ENCODE data around the gene ABI1. TPM values are rescaled to one million over a fixed set of nuclear protein-coding genes. Genes with fewer than 3 reads are reported as not detected.

Gene ABI1
- total RNA-seq, 1 experiment from 2014 or later = 33.9 TPM

GRCh38 chr10:26799342-26799741, 61.4 kb downstream of the ABI1 start:
- Mint-ChIP-seq H3K4me3 (no peak overlapping the region), H3K36me3 (peaks cover 27% of the 10 kb centered on the region), H3K27me3 (ENCODE audit: low read depth) (no peaks in the 10 kb centered on the region), H3K27ac (no peak overlapping the region), H3K4me1 (peaks cover 23% of the 10 kb centered on the region), H3K9me3 (peaks cover 31% of the 10 kb centered on the region)
- ChIA-PET CTCF (no interaction called here), POLR2A (no interaction called here)
- ATAC-seq (no peak), DNase-seq (ENCODE audit: low spot score) (no peak)
- TF ChIP-seq ARID4B (CRISPR knock-in tag; IDR thresholded peaks at IDR 0.05; ENCODE audit: borderline replicate concordance) = no peak
- TF ChIP-seq ZNF671 (CRISPR knock-in tag; IDR thresholded peaks at IDR 0.05) = no peak
- TF ChIP-seq ESRRA (CRISPR knock-in tag; IDR thresholded peaks at IDR 0.05; ENCODE audit: borderline replicate concordance) = no peak
- TF ChIP-seq ZNF281 (CRISPR knock-in tag; IDR thresholded peaks at IDR 0.05) = no peak
- no peak for TF ChIP-seq ZNF423 (CRISPR knock-in tag; IDR thresholded peaks at IDR 0.05)
- TF ChIP-seq AFF4 (CRISPR knock-in tag; IDR thresholded peaks at IDR 0.05; ENCODE audit: borderline replicate concordance) = no peak
- TF ChIP-seq FOXJ3 (CRISPR knock-in tag; IDR thresholded peaks at IDR 0.05; ENCODE audit: borderline replicate concordance) = no peak
- TF ChIP-seq ATF3 (CRISPR knock-in tag; conservative IDR thresholded peaks at IDR 0.05) = no peak
- no peak for TF ChIP-seq CDX4 (CRISPR knock-in tag; IDR thresholded peaks at IDR 0.05; ENCODE audit: borderline replicate concordance)
- no peak for TF ChIP-seq MAX (CRISPR knock-in tag; IDR thresholded peaks at IDR 0.05)
- TF ChIP-seq HMGA2 (CRISPR knock-in tag; IDR thresholded peaks at IDR 0.05) = no peak

GRCh38 chr10:26798298-26798697, 62.5 kb downstream of the ABI1 start:
- no peak for ATAC-seq
- Mint-ChIP-seq H3K36me3 (peaks cover 27% of the 10 kb centered on the region), H3K4me3 (no peak overlapping the region), H3K27me3 (ENCODE audit: low read depth) (no peaks in the 10 kb centered on the region), H3K4me1 (peaks cover 14% of the 10 kb centered on the region), H3K27ac (no peak overlapping the region), H3K9me3 (peaks cover 31% of the 10 kb centered on the region)
- DNase-seq (ENCODE audit: low spot score) = no peak
- no peak for TF ChIP-seq NR1H2 (CRISPR knock-in tag; IDR thresholded peaks at IDR 0.05)
- no peak for TF ChIP-seq ZNF263 (CRISPR knock-in tag; IDR thresholded peaks at IDR 0.05; ENCODE audit: low read depth)
- ChIA-PET POLR2A (no interaction called here), CTCF (interaction anchor here (1.1 kb wide), 1 partner anchor 23 kb away, joined by 3 read pairs; no protein-coding TSS in a partner anchor)
